K562 (cell line): Measurements from ENCODE around the gene SRRM4. TPM values are rescaled to one million over a fixed set of nuclear protein-coding genes. Genes with fewer than 3 reads are reported as not detected.

ENCODE experiments used
- ATAC-seq: fragments of 200-7000 bp; cut with Tn5 transposase; 3 replicates; pipeline ENCODE4 v1.9.1; 2020; ENCODE audit warnings: moderate library complexity
- BruUV-seq: library from RNA; stranded (reverse); fragments of 400-500 nt; replicated peaks from 2 replicates; lab custom pipeline; 2021; lab: Mats Ljungman, UMichigan
- CTCF ChIA-PET: fragments of 300-600 bp; formaldehyde crosslinking; extraction: SDS; loops from one replicate; lab custom pipeline; 2021; ENCODE audit warnings: low intra/inter-chr PET ratio; lab: Yijun Ruan, JAX
- POLR2A ChIA-PET: fragments of 300-600, 350-650 bp; sonication (Branson Sonifier 250); formaldehyde crosslinking; extraction: SDS; loops from one replicate; lab custom pipeline; 2021; ENCODE audit warnings: antibody characterized with exemption, inconsistent platforms; lab: Yijun Ruan, JAX
- DNase-seq, 4 experiments: peaks; one replicate each; pipeline versions ENCODE4 v3.0.0 to v3.0.0-alpha.2; 2011 to 2018; ENCODE audit warnings: low spot score in 3 of 4, mixed read lengths in 3 of 4; ENCODE audit errors: extremely low read depth in 1 of 4
- FAIRE-seq: peaks from 2 replicates; lab custom pipeline; 2011; peaks lifted over from hg19 to GRCh38; lab: Jason Lieb, UNC
- H2AFZ ChIP-seq: 2 replicates; pipeline ENCODE4 v1.6.0; 2011; ENCODE audit warnings: low read depth, low read length, control low read depth, inconsistent platforms
- H3K27ac ChIP-seq: fragments of 200-600 bp; 3 replicates; pipeline ENCODE4 v1.8.0; 2011; ENCODE audit warnings: low read depth, mild to moderate bottlenecking, control low read depth, inconsistent platforms, low read length, moderate library complexity, mixed read lengths; ENCODE audit errors: extremely low read depth
- H3K27me3 ChIP-seq, 2 experiments: fragments of 300-600 bp in 1 of 2; 2 replicates in 1 of 2; 3 replicates in 1 of 2; pipeline versions ENCODE4 v1.6.0 to v1.8.0; 2011; ENCODE audit warnings: inconsistent platforms in 2 of 2, low read length in 2 of 2, mild to moderate bottlenecking in 1 of 2, mixed read lengths in 1 of 2, moderate library complexity in 1 of 2; ENCODE audit not compliant: control insufficient read depth in 2 of 2, insufficient read depth in 2 of 2
- H3K36me3 ChIP-seq: fragments of 300-600 bp; 3 replicates; pipeline ENCODE4 v1.8.0; 2011; ENCODE audit warnings: mild to moderate bottlenecking, low read length, inconsistent platforms; ENCODE audit not compliant: control insufficient read depth, insufficient read depth
- H3K4me1 ChIP-seq, 2 experiments: fragments of 200-600 bp in 1 of 2; replicated peaks in 1 of 2; 2 replicates in 1 of 2; 3 replicates in 1 of 2; pipeline versions ENCODE4 v1.5.1 to v1.8.0; 2011; ENCODE audit warnings: inconsistent platforms in 2 of 2, low read length in 2 of 2, mild to moderate bottlenecking in 1 of 2, mixed read lengths in 1 of 2, moderate library complexity in 1 of 2; ENCODE audit not compliant: control insufficient read depth in 2 of 2, insufficient read depth in 2 of 2
- H3K4me2 ChIP-seq: 2 replicates; pipeline ENCODE4 v1.6.1; 2011; ENCODE audit warnings: low read length, control low read depth, inconsistent platforms, mixed read lengths; ENCODE audit not compliant: insufficient read depth
- H3K4me3 ChIP-seq: fragments of 200-600 bp; sonication (generic), shearing (Covaris generic); 2 replicates; pipeline ENCODE4 v1.5.1; 2016; ENCODE audit warnings: control low read depth, inconsistent platforms
- H3K79me2 ChIP-seq: fragments of 200-600 bp; 3 replicates; pipeline ENCODE4 v1.8.0; 2011; ENCODE audit warnings: low read length, inconsistent platforms; ENCODE audit not compliant: control insufficient read depth, insufficient read depth
- H3K9ac ChIP-seq, 2 experiments: 2 replicates each; pipeline versions ENCODE4 v1.6.0 to v1.6.1; 2011; ENCODE audit warnings: low read depth in 2 of 2, low read length in 2 of 2, control low read depth in 1 of 2, inconsistent platforms in 1 of 2, mild to moderate bottlenecking in 1 of 2, mixed read lengths in 1 of 2; ENCODE audit not compliant: insufficient read depth in 1 of 2
- H3K9me1 ChIP-seq: one replicate; pipeline ENCODE4 v1.6.0; 2011; ENCODE audit warnings: inconsistent platforms, mild to moderate bottlenecking, low read length, moderate library complexity; ENCODE audit not compliant: control insufficient read depth, insufficient read depth
- H3K9me3 ChIP-seq: replicated peaks from 2 replicates; pipeline ENCODE4 v1.5.1; 2011; ENCODE audit warnings: low read depth, low read length, inconsistent platforms; ENCODE audit not compliant: control insufficient read depth, insufficient read depth
- H4K20me1 ChIP-seq: replicated peaks from 2 replicates; pipeline ENCODE4 v1.6.1; 2011; ENCODE audit warnings: low read length, inconsistent platforms, mixed read lengths; ENCODE audit not compliant: control insufficient read depth, insufficient read depth
- ELF1 ChIP-seq: fragments of 200-800 bp; sonication (Bioruptor generic); IDR thresholded peaks from 2 replicates; pipeline ENCODE4 v1.6.1; 2016; ENCODE audit warnings: missing genetic modification characterization, missing compliant biosample characterization
- GATA2 ChIP-seq: sonication (generic); formaldehyde crosslinking; IDR thresholded peaks from 2 replicates; pipeline ENCODE4 v1.4.0; 2020; ENCODE audit warnings: mild to moderate bottlenecking, missing genetic modification reagents
- HDAC6 ChIP-seq: IDR thresholded peaks from 2 replicates; pipeline ENCODE4 v1.6.1; 2012; ENCODE audit warnings: low read depth, mild to moderate bottlenecking, control low read depth, inconsistent platforms, low read length, moderate library complexity
- HOXB6 ChIP-seq: fragments of 250-450 bp; sonication (Bioruptor Pico); IDR thresholded peaks from 2 replicates; pipeline ENCODE4 v1.5.1; 2022; ENCODE audit warnings: mild to moderate bottlenecking, borderline replicate concordance
- MAZ ChIP-seq, 2 experiments: fragments of 450-650 bp in 1 of 2; sonication (generic) in 1 of 2; formaldehyde crosslinking; IDR thresholded peaks in 1 of 2; conservative IDR thresholded peaks in 1 of 2; 2 replicates each; pipeline versions ENCODE4 v1.4.0 to v1.5.0; 2020; ENCODE audit warnings: mild to moderate bottlenecking in 1 of 2, missing genetic modification reagents in 1 of 2
- YBX1 ChIP-seq: fragments of 450-650 bp; IDR thresholded peaks from 2 replicates; pipeline ENCODE4 v1.7.1; 2016; ENCODE audit warnings: mild to moderate bottlenecking
- ZNF778 ChIP-seq: fragments of 450-650 bp; formaldehyde crosslinking; IDR thresholded peaks from 2 replicates; pipeline ENCODE4 v1.4.0; 2020; ENCODE audit warnings: mild to moderate bottlenecking, moderate library complexity
- WGBS: fragments of 100-300 bp; shearing (Covaris generic); methylation state at CpG from one replicate; pipeline ENCODE4 v1.1.6; 2016; ENCODE audit warnings: low coverage, mixed read lengths; ENCODE audit not compliant: insufficient coverage; ENCODE audit errors: missing lambda C conversion rate; 5-methylcytosine and 5-hydroxymethylcytosine counted together
- in situ Hi-C: fragments of 300-500 bp; cut with MboI; formaldehyde crosslinking; loops from 4 replicates; pipeline ENCODE4 v1.15.0; 2018; ENCODE audit warnings: inconsistent platforms, mixed read lengths
- intact Hi-C: fragments of 100-400 bp; cut with micrococcal nuclease; formaldehyde crosslinking; loops from 2 replicates; pipeline ENCODE4 v1.14.2; 2022
- polyA plus RNA-seq, 8 experiments: library from polyadenylated mRNA; depleted of rRNA in 4 of 8; stranded (reverse) in 5 of 8; unstranded in 3 of 8; fragments of >200 nt; fragmentation: Nextera tagmentation in 2 of 8; fragmentation: Illumina TruSeq in 1 of 8; extraction: Ambion mirVana in 2 of 8; extraction: Trizol in 1 of 8; gene quantifications; 2 replicates each; pipeline versions ENCODE4 v1.2.1 to v1.2.3, GENCODE V29; 2011 to 2014; ENCODE audit warnings: inconsistent platforms in 1 of 8, missing spikeins in 1 of 8
- total RNA-seq, 7 experiments: library from RNA; depleted of rRNA in 6 of 7; stranded (reverse); fragments of >200 nt in 6 of 7; fragmentation: Illumina TruSeq in 2 of 7; extraction: Trizol in 2 of 7; gene quantifications; 2 replicates each; pipeline versions ENCODE4 v1.2.1 to v1.2.3, GENCODE V29; 2011 to 2021; ENCODE audit warnings: low replicate concordance in 1 of 7
- TF ChIP-seq, protein P1 (sequence below): fragments of 250-450 bp; sonication (Bioruptor Pico); IDR thresholded peaks from 2 replicates; pipeline ENCODE4 v1.8.0; 2022; ENCODE audit warnings: inconsistent platforms, mild to moderate bottlenecking, moderate library complexity, borderline replicate concordance
- TF ChIP-seq, protein P2 (sequence below): fragments of 450-650 bp; IDR thresholded peaks from 2 replicates; pipeline ENCODE4 v1.6.1; 2017; ENCODE audit warnings: mild to moderate bottlenecking, moderate library complexity
- TF ChIP-seq, protein P3 (sequence below), 3 experiments: fragments of 200-800 bp in 1 of 3; fragments of 250-450 bp in 1 of 3; fragments of 450-650 bp in 1 of 3; sonication (Bioruptor Pico) in 1 of 3; sonication (Bioruptor generic) in 1 of 3; formaldehyde crosslinking in 1 of 3; IDR thresholded peaks; 2 replicates each; pipeline versions ENCODE4 v1.6.1 to v1.8.0; 2016 to 2022; ENCODE audit warnings: mild to moderate bottlenecking in 2 of 3, missing genetic modification characterization in 2 of 3, missing compliant biosample characterization in 1 of 3, moderate library complexity in 1 of 3

SRRM4 gene
- total and polyA plus RNA-seq, 9 of the 15 experiments (the other 6 are each of a cell fraction or from before 2014, with no cell fraction given) = not detected

DNA sequence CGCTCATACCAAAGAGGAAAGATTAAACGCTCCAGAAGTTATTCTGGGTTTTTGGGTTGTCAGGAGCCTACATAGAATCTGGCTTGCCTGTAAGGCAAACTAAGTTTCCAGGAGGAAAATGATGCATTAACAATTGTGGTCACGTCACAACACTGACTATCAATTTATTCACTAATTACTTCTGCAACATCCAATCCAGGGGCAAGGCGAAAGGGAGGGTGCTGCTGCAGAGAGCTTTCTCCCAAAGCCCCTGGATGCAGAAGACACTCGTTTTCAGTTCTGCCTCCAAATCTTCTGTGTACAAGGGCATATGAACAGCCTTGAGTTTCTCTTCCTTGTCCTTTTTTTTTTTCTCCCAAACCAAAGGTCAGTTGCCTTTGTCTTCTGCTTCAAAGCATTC, 10.5 kb upstream of the SRRM4 start:
- no peak for TF ChIP-seq GATA2 (CRISPR knock-in tag)
- TF ChIP-seq, protein P1, sequence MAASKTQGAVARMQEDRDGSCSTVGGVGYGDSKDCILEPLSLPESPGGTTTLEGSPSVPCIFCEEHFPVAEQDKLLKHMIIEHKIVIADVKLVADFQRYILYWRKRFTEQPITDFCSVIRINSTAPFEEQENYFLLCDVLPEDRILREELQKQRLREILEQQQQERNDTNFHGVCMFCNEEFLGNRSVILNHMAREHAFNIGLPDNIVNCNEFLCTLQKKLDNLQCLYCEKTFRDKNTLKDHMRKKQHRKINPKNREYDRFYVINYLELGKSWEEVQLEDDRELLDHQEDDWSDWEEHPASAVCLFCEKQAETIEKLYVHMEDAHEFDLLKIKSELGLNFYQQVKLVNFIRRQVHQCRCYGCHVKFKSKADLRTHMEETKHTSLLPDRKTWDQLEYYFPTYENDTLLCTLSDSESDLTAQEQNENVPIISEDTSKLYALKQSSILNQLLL (CRISPR knock-in tag) = no peak
- no peak for TF ChIP-seq HDAC6
- TF ChIP-seq YBX1 = no peak
- TF ChIP-seq HOXB6 (CRISPR knock-in tag) = no peak
- 0% methylated on average over 5 of the region's 5 CpGs for WGBS
- Histone ChIP-seq H3K4me3 (no peak overlapping the region), H3K9me3 (no peaks in the 10 kb centered on the region), H3K36me3 (no peaks in the 10 kb centered on the region), H2AFZ (no peak overlapping the region), H3K4me1 (no peaks in the 10 kb centered on the region), H3K27ac (no peak overlapping the region), H3K9me1 (no peaks in the 10 kb centered on the region), H3K9ac (no peak overlapping the region), H3K4me2 (no peak overlapping the region), H3K27me3 (no peaks in the 10 kb centered on the region), H4K20me1 (no peaks in the 10 kb centered on the region), H3K79me2 (no peaks in the 10 kb centered on the region)
- FAIRE-seq = no peak
- intact Hi-C loops (no loop called here), in situ Hi-C loops (no loop called here)
- no TSS peak for BruUV-seq
- no peak for ATAC-seq
- DNase-seq = no peak
- POLR2A ChIA-PET = no interaction called here
- CTCF ChIA-PET = no interaction called here

DNA sequence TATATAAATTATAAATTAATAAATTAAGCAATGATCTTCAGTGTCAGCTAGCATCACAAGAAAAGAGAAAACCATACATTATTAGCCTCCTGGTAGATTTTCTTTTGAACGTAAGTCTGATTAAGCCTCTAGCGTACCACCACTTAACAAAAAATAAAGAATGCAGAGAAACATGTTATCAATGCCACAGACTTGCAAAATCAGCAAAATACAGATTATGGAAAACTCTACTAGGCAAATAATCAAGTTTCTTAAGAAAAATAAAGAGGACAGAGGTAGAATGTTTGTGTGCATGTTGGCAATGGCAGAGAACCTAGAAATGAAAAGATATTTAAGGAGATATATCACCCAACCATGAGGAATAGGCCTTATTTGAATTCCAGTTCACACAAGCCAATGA, 8.4 kb upstream of the SRRM4 start:
- ATAC-seq (no peak), DNase-seq (no peak), FAIRE-seq (no peak)
- Histone ChIP-seq H3K4me1 (no peaks in the 10 kb centered on the region), H3K4me3 (no peak overlapping the region), H3K4me2 (no peak overlapping the region), H3K27me3 (no peaks in the 10 kb centered on the region), H3K27ac (no peak overlapping the region), H3K36me3 (no peaks in the 10 kb centered on the region), H3K9me3 (no peaks in the 10 kb centered on the region), H2AFZ (no peak overlapping the region), H3K9me1 (no peaks in the 10 kb centered on the region), H3K9ac (no peak overlapping the region), H3K79me2 (no peaks in the 10 kb centered on the region), H4K20me1 (no peaks in the 10 kb centered on the region)
- ChIA-PET CTCF (no interaction called here), POLR2A (no interaction called here)
- in situ Hi-C loops (no loop called here), intact Hi-C loops (no loop called here)
- WGBS = 0% methylated on average over 2 of the region's 2 CpGs
- BruUV-seq = no TSS peak
- TF ChIP-seq ELF1 (tag) (no peak), ZNF778 (CRISPR knock-in tag) (no peak), MAZ (CRISPR knock-in tag; conservative IDR thresholded peaks at IDR 0.05 in 1 of 2, IDR thresholded peaks at IDR 0.05 in 1 of 2) (no peak)
- TF ChIP-seq, protein P2, sequence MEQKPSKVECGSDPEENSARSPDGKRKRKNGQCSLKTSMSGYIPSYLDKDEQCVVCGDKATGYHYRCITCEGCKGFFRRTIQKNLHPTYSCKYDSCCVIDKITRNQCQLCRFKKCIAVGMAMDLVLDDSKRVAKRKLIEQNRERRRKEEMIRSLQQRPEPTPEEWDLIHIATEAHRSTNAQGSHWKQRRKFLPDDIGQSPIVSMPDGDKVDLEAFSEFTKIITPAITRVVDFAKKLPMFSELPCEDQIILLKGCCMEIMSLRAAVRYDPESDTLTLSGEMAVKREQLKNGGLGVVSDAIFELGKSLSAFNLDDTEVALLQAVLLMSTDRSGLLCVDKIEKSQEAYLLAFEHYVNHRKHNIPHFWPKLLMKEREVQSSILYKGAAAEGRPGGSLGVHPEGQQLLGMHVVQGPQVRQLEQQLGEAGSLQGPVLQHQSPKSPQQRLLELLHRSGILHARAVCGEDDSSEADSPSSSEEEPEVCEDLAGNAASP = no peak
- TF ChIP-seq, protein P3, sequence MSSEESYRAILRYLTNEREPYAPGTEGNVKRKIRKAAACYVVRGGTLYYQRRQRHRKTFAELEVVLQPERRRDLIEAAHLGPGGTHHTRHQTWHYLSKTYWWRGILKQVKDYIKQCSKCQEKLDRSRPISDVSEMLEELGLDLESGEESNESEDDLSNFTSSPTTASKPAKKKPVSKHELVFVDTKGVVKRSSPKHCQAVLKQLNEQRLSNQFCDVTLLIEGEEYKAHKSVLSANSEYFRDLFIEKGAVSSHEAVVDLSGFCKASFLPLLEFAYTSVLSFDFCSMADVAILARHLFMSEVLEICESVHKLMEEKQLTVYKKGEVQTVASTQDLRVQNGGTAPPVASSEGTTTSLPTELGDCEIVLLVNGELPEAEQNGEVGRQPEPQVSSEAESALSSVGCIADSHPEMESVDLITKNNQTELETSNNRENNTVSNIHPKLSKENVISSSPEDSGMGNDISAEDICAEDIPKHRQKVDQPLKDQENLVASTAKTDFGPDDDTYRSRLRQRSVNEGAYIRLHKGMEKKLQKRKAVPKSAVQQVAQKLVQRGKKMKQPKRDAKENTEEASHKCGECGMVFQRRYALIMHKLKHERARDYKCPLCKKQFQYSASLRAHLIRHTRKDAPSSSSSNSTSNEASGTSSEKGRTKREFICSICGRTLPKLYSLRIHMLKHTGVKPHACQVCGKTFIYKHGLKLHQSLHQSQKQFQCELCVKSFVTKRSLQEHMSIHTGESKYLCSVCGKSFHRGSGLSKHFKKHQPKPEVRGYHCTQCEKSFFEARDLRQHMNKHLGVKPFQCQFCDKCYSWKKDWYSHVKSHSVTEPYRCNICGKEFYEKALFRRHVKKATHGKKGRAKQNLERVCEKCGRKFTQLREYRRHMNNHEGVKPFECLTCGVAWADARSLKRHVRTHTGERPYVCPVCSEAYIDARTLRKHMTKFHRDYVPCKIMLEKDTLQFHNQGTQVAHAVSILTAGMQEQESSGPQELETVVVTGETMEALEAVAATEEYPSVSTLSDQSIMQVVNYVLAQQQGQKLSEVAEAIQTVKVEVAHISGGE (CRISPR knock-in tag; IDR thresholded peaks at IDR 0.05) = no peak
